GM23338 (cell line): ENCODE data around the gene COPB2. TPM values are rescaled to one million over a fixed set of nuclear protein-coding genes. Genes with fewer than 3 reads are reported as not detected.

Experiments used
- ATAC-seq: fragments of 200-7000 bp; cut with Tn5 transposase; 3 replicates; pipeline ENCODE4 v1.9.1; 2020
- DNase-seq: peaks from one replicate; pipeline ENCODE4 v3.0.0-alpha.2; 2015; ENCODE audit warnings: low spot score
- H2AFZ ChIP-seq: fragments of 200-600 bp; sonication (generic); 2 replicates; pipeline ENCODE4 v1.8.0; 2016; ENCODE audit warnings: antibody characterized with exemption, mild to moderate bottlenecking, moderate library complexity
- H3F3A ChIP-seq: fragments of 200-600 bp; sonication (generic); replicated peaks from 2 replicates; pipeline ENCODE4 v1.8.0; 2017; ENCODE audit warnings: antibody characterized with exemption, mixed run types, low read depth
- H3K27ac ChIP-seq: fragments of 200-600 bp; sonication (generic); 2 replicates; pipeline ENCODE4 v1.6.1; 2016; ENCODE audit warnings: low read depth
- H3K27me3 ChIP-seq: fragments of 200-600 bp; sonication (generic); 2 replicates; pipeline ENCODE4 v1.8.0; 2016; ENCODE audit warnings: mild to moderate bottlenecking, mixed run types, moderate library complexity; ENCODE audit not compliant: insufficient read depth
- H3K36me3 ChIP-seq: fragments of 200-600 bp; sonication (generic); 2 replicates; pipeline ENCODE4 v1.8.0; 2016; ENCODE audit warnings: mild to moderate bottlenecking; ENCODE audit not compliant: insufficient read depth
- H3K4me1 ChIP-seq: fragments of 200-600 bp; sonication (generic); 2 replicates; pipeline ENCODE4 v1.8.0; 2016; ENCODE audit warnings: mild to moderate bottlenecking, moderate library complexity; ENCODE audit not compliant: insufficient read depth
- H3K4me2 ChIP-seq: fragments of 200-600 bp; sonication (generic); 2 replicates; pipeline ENCODE4 v1.7.1; 2017; ENCODE audit warnings: mixed run types
- H3K4me3 ChIP-seq: fragments of 200-600 bp; sonication (generic); 2 replicates; pipeline ENCODE4 v1.6.1; 2016; ENCODE audit warnings: mixed run types
- H3K79me2 ChIP-seq: fragments of 200-600 bp; sonication (generic); replicated peaks from 2 replicates; pipeline ENCODE4 v1.8.0; 2017; ENCODE audit warnings: mild to moderate bottlenecking; ENCODE audit not compliant: insufficient read depth
- H3K9me2 ChIP-seq: fragments of 200-600 bp; sonication (generic); 2 replicates; pipeline ENCODE4 v1.8.0; 2017; ENCODE audit not compliant: insufficient read depth
- H4K20me1 ChIP-seq: fragments of 200-600 bp; sonication (generic); replicated peaks from 2 replicates; pipeline ENCODE4 v1.8.0; 2017; ENCODE audit warnings: mild to moderate bottlenecking; ENCODE audit not compliant: insufficient read depth
- H3K27ac Mint-ChIP-seq: 2 replicates; pipeline ENCODE4 v1.8.0; 2020; ENCODE audit warnings: inconsistent platforms, mild to moderate bottlenecking, moderate library complexity, mixed read lengths
- H3K27me3 Mint-ChIP-seq: 3 replicates; pipeline ENCODE4 v1.8.0; 2022; ENCODE audit warnings: low read depth, mild to moderate bottlenecking, moderate library complexity, mixed read lengths, inconsistent platforms; ENCODE audit not compliant: insufficient read depth, poor library complexity
- H3K36me3 Mint-ChIP-seq: 3 replicates; pipeline ENCODE4 v1.8.0; 2021; ENCODE audit warnings: low read depth, mild to moderate bottlenecking, inconsistent platforms, moderate library complexity, mixed read lengths
- H3K4me1 Mint-ChIP-seq: 3 replicates; pipeline ENCODE4 v1.8.0; 2020; ENCODE audit warnings: mild to moderate bottlenecking, inconsistent platforms, mixed read lengths
- H3K4me3 Mint-ChIP-seq: 3 replicates; pipeline ENCODE4 v1.8.0; 2021; ENCODE audit warnings: moderate library complexity, mild to moderate bottlenecking, inconsistent platforms, mixed read lengths
- H3K9me3 Mint-ChIP-seq: 3 replicates; pipeline ENCODE4 v1.8.0; 2020; ENCODE audit warnings: moderate library complexity, mild to moderate bottlenecking, inconsistent platforms, mixed read lengths
- CREB1 ChIP-seq: fragments of 250-450 bp; sonication (Bioruptor Pico); IDR thresholded peaks from 2 replicates; pipeline ENCODE4 v1.5.0; 2020; ENCODE audit warnings: low read depth, mild to moderate bottlenecking, moderate library complexity
- EZH2 ChIP-seq: fragments of 200-600 bp; sonication (generic); IDR thresholded peaks from one replicate; pipeline ENCODE4 v1.8.0; 2017; ENCODE audit warnings: antibody characterized with exemption, mild to moderate bottlenecking, low read depth; ENCODE audit not compliant: unreplicated experiment
- EZH2phosphoT487 ChIP-seq: fragments of 200-600 bp; sonication (generic); IDR thresholded peaks from one replicate; pipeline ENCODE4 v1.8.1; 2018; ENCODE audit warnings: antibody characterized with exemption; ENCODE audit not compliant: unreplicated experiment
- JUNB ChIP-seq: IDR thresholded peaks from one replicate; pipeline ENCODE4 v1.6.1; 2016; ENCODE audit warnings: antibody characterized with exemption; ENCODE audit not compliant: unreplicated experiment
- NANOG ChIP-seq: IDR thresholded peaks from 2 replicates; pipeline ENCODE4 v1.6.1; 2016; ENCODE audit warnings: antibody characterized with exemption, borderline replicate concordance
- STAT1 ChIP-seq: IDR thresholded peaks from one replicate; pipeline ENCODE4 v1.6.1; 2016; ENCODE audit warnings: antibody characterized with exemption; ENCODE audit not compliant: unreplicated experiment
- ZNF331 ChIP-seq: fragments of 250-450 bp; sonication (Bioruptor Pico); IDR thresholded peaks from 2 replicates; pipeline ENCODE4 v1.5.0; 2020; ENCODE audit warnings: low read depth, mild to moderate bottlenecking, moderate library complexity
- polyA plus RNA-seq: library from polyadenylated mRNA; unstranded; fragments of >200 nt; fragmentation: Nextera tagmentation; extraction: Ambion mirVana; gene quantifications from 2 replicates; pipeline ENCODE4 v1.2.1, GENCODE V29; 2016
- total RNA-seq: library from RNA; depleted of rRNA; stranded (reverse); fragments of >200 nt; shearing (Covaris generic); gene quantifications from 2 replicates; pipeline ENCODE4 v1.2.3, GENCODE V29; 2014
- TF ChIP-seq, protein P1 (sequence below): fragments of 250-450 bp; sonication (Bioruptor Pico); IDR thresholded peaks from 2 replicates; pipeline ENCODE4 v1.5.0; 2020; ENCODE audit warnings: mild to moderate bottlenecking, moderate library complexity
- TF ChIP-seq, protein P2 (sequence below): IDR thresholded peaks from one replicate; pipeline ENCODE4 v1.6.1; 2018; ENCODE audit warnings: antibody characterized with exemption; ENCODE audit not compliant: unreplicated experiment
- TF ChIP-seq, protein P3 (sequence below): IDR thresholded peaks from 2 replicates; pipeline ENCODE4 v1.6.1; 2016; ENCODE audit warnings: antibody characterized with exemption
- TF ChIP-seq, protein P4 (sequence below), 2 experiments: fragments of 200-600 bp in 1 of 2; sonication (generic) in 1 of 2; conservative IDR thresholded peaks; 2 replicates each; pipeline versions ENCODE4 v1.5.1 to v1.6.1; 2016 to 2017; ENCODE audit warnings: antibody characterized with exemption in 2 of 2, low read depth in 2 of 2, mild to moderate bottlenecking in 2 of 2, moderate library complexity in 1 of 2

Gene COPB2
- total and polyA plus RNA-seq, 2 experiments from 2014 or later: 48.2 to 89.1 TPM

DNA sequence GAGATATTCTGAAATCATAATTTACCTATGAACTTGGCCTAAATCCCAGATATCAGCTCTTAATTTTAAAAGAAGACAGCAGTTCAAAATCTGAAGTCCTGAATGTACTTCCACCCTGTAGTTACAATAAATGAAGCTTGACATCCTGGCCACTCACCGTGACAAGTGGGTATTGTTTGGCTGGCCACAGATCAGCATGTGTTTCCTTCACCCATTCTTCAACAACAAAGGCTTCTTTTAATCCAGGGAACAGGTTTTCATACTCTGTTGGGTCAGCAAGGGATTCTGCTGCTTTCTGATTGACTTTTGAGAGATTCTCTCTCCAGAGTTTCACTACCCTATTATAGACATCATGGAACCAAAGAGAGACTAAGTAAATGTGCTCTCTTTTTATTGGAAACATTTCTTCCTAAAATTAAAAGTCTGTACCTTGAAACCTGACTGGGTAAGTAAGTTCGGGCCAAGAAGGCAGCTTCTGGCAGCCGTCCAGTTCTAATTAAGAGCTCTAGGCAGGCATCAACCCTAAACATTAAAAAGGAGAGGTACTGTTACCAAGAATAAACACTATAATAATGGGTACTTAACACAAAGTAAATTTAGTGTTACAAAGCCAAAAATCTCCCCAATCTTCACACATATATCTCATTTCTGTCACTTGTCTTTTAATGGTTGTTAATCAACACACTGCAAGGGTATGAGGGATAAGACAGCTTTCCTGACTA is 30.4 kb downstream of the COPB2 start (continued):
- TF ChIP-seq, protein P1, sequence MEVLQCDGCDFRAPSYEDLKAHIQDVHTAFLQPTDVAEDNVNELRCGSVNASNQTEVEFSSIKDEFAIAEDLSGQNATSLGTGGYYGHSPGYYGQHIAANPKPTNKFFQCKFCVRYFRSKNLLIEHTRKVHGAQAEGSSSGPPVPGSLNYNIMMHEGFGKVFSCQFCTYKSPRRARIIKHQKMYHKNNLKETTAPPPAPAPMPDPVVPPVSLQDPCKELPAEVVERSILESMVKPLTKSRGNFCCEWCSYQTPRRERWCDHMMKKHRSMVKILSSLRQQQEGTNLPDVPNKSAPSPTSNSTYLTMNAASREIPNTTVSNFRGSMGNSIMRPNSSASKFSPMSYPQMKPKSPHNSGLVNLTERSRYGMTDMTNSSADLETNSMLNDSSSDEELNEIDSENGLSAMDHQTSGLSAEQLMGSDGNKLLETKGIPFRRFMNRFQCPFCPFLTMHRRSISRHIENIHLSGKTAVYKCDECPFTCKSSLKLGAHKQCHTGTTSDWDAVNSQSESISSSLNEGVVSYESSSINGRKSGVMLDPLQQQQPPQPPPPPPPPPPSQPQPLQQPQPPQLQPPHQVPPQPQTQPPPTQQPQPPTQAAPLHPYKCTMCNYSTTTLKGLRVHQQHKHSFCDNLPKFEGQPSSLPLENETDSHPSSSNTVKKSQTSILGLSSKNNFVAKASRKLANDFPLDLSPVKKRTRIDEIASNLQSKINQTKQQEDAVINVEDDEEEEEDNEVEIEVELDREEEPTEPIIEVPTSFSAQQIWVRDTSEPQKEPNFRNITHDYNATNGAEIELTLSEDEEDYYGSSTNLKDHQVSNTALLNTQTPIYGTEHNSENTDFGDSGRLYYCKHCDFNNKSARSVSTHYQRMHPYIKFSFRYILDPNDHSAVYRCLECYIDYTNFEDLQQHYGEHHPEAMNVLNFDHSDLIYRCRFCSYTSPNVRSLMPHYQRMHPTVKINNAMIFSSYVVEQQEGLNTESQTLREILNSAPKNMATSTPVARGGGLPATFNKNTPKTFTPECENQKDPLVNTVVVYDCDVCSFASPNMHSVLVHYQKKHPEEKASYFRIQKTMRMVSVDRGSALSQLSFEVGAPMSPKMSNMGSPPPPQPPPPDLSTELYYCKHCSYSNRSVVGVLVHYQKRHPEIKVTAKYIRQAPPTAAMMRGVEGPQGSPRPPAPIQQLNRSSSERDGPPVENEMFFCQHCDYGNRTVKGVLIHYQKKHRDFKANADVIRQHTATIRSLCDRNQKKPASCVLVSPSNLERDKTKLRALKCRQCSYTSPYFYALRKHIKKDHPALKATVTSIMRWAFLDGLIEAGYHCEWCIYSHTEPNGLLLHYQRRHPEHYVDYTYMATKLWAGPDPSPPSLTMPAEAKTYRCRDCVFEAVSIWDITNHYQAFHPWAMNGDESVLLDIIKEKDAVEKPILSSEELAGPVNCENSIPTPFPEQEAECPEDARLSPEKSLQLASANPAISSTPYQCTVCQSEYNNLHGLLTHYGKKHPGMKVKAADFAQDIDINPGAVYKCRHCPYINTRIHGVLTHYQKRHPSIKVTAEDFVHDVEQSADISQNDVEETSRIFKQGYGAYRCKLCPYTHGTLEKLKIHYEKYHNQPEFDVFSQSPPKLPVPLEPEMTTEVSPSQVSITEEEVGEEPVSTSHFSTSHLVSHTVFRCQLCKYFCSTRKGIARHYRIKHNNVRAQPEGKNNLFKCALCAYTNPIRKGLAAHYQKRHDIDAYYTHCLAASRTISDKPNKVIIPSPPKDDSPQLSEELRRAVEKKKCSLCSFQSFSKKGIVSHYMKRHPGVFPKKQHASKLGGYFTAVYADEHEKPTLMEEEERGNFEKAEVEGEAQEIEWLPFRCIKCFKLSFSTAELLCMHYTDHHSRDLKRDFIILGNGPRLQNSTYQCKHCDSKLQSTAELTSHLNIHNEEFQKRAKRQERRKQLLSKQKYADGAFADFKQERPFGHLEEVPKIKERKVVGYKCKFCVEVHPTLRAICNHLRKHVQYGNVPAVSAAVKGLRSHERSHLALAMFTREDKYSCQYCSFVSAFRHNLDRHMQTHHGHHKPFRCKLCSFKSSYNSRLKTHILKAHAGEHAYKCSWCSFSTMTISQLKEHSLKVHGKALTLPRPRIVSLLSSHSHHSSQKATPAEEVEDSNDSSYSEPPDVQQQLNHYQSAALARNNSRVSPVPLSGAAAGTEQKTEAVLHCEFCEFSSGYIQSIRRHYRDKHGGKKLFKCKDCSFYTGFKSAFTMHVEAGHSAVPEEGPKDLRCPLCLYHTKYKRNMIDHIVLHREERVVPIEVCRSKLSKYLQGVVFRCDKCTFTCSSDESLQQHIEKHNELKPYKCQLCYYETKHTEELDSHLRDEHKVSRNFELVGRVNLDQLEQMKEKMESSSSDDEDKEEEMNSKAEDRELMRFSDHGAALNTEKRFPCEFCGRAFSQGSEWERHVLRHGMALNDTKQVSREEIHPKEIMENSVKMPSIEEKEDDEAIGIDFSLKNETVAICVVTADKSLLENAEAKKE (CRISPR knock-in tag): no peak
- TF ChIP-seq NANOG (no peak), CREB1 (no peak)

DNA sequence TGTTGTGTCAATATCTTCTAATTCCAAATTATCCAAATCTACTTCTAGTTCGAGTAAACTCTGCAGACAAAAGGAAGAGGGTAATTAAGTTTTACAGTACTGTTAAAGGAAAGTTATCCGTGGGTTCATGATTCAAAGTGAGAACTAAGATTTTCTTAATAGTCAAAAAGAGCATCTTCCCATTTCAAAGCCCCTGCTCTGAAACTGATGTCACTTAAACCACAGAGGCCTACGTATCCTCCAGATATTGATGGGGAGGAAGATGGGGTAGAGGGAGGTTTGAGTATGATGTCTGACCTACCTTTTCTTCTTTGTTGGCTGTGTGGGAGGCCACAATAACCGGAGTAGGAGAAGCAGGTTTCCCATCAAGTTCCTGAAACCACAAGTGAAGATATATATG is 31.5 kb downstream of the COPB2 start:
- Histone ChIP-seq H3K27me3 (no peaks in the 10 kb centered on the region), H3K9me2 (no peaks in the 10 kb centered on the region), H3K4me1 (no peaks in the 10 kb centered on the region), H3F3A (no peaks in the 10 kb centered on the region), H3K27ac (no peak overlapping the region), H3K4me3 (no peak overlapping the region), H2AFZ (no peak overlapping the region), H3K4me2 (no peak overlapping the region), H3K36me3 (peaks cover 39% of the 10 kb centered on the region), H3K79me2 (no peaks in the 10 kb centered on the region), H4K20me1 (no peaks in the 10 kb centered on the region)
- Mint-ChIP-seq H3K9me3 (no peaks in the 10 kb centered on the region), H3K27me3 (no peaks in the 10 kb centered on the region), H3K27ac (no peak overlapping the region), H3K36me3 (peaks cover 71% of the 10 kb centered on the region), H3K4me1 (no peaks in the 10 kb centered on the region), H3K4me3 (no peak overlapping the region)
- ATAC-seq (no peak), DNase-seq (no peak)
- no peak for TF ChIP-seq ZNF331 (CRISPR knock-in tag)
- no peak for TF ChIP-seq EZH2
- TF ChIP-seq EZH2phosphoT487: no peak
- TF ChIP-seq, protein P2, sequence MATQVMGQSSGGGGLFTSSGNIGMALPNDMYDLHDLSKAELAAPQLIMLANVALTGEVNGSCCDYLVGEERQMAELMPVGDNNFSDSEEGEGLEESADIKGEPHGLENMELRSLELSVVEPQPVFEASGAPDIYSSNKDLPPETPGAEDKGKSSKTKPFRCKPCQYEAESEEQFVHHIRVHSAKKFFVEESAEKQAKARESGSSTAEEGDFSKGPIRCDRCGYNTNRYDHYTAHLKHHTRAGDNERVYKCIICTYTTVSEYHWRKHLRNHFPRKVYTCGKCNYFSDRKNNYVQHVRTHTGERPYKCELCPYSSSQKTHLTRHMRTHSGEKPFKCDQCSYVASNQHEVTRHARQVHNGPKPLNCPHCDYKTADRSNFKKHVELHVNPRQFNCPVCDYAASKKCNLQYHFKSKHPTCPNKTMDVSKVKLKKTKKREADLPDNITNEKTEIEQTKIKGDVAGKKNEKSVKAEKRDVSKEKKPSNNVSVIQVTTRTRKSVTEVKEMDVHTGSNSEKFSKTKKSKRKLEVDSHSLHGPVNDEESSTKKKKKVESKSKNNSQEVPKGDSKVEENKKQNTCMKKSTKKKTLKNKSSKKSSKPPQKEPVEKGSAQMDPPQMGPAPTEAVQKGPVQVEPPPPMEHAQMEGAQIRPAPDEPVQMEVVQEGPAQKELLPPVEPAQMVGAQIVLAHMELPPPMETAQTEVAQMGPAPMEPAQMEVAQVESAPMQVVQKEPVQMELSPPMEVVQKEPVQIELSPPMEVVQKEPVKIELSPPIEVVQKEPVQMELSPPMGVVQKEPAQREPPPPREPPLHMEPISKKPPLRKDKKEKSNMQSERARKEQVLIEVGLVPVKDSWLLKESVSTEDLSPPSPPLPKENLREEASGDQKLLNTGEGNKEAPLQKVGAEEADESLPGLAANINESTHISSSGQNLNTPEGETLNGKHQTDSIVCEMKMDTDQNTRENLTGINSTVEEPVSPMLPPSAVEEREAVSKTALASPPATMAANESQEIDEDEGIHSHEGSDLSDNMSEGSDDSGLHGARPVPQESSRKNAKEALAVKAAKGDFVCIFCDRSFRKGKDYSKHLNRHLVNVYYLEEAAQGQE: no peak
- no peak for TF ChIP-seq JUNB
- no peak for TF ChIP-seq STAT1
- no peak for TF ChIP-seq CREB1
- TF ChIP-seq, protein P3, sequence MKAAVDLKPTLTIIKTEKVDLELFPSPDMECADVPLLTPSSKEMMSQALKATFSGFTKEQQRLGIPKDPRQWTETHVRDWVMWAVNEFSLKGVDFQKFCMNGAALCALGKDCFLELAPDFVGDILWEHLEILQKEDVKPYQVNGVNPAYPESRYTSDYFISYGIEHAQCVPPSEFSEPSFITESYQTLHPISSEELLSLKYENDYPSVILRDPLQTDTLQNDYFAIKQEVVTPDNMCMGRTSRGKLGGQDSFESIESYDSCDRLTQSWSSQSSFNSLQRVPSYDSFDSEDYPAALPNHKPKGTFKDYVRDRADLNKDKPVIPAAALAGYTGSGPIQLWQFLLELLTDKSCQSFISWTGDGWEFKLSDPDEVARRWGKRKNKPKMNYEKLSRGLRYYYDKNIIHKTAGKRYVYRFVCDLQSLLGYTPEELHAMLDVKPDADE: no peak
- TF ChIP-seq, protein P4, sequence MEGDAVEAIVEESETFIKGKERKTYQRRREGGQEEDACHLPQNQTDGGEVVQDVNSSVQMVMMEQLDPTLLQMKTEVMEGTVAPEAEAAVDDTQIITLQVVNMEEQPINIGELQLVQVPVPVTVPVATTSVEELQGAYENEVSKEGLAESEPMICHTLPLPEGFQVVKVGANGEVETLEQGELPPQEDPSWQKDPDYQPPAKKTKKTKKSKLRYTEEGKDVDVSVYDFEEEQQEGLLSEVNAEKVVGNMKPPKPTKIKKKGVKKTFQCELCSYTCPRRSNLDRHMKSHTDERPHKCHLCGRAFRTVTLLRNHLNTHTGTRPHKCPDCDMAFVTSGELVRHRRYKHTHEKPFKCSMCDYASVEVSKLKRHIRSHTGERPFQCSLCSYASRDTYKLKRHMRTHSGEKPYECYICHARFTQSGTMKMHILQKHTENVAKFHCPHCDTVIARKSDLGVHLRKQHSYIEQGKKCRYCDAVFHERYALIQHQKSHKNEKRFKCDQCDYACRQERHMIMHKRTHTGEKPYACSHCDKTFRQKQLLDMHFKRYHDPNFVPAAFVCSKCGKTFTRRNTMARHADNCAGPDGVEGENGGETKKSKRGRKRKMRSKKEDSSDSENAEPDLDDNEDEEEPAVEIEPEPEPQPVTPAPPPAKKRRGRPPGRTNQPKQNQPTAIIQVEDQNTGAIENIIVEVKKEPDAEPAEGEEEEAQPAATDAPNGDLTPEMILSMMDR (conservative IDR thresholded peaks at IDR 0.05; ENCODE audit: low read depth in 2 of 2): no peak
